Stimulated activated CD8-positive, alpha-beta memory T cell treated with anti-CD3 and anti-CD28 coated beads, Interleukin-15, amount 100 ng/mL, for 4 hours (primary cell): Measurements from ENCODE around the gene CCZ1.
"Not testable (repeated sequence)": the region's sequence is repeated elsewhere in the genome, so short reads cannot be mapped to it uniquely, and the experiment has no call there.

Experiments
- DNase-seq, 2 donors: peaks; one replicate each; pipeline ENCODE4 v3.0.0-alpha.2; 2020; ENCODE audit warnings: low read depth in 2 of 2

CCZ1 gene

DNA sequence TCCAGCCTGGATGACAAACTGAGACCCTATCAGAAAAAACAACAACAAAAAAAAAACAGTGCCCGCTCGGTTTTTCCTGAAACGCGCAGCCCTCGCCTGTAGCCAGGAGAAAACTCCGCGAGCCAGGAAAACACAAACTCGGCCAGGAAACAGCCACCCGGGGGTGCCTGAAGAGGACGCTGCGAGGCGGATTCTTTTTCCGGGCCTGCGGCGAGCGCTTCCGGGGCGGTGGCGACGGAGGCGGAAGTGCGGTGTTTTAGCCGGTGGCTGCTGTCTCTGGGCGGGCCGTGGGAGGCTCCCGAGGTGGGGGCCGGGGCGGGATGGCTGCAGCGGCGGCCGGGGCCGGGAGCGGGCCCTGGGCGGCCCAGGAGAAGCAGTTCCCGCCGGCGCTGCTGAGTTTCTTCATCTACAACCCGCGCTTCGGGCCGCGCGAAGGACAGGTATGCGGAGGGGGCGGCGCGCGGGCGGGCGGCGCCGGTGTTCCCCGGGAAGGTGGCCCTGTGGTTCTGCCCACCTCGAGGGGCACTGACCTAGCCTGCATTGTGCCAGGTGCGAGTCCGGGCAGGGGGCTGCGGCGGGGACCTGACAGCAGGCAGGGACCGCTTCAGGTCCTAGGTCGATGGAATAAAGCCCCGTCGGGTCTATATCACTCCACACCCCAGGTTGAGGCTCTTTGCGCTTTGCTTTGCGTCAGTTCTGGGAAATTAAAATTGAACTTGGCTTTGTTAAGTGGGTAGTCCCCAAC is at the start of gene CCZ1:
CCZ1 (plus strand) TSS at position 254 of the 745 bp plus-strand sequence; CDS start at position 321, 67 bp downstream.
- DNase-seq: peak; percentile 48 to 70

DNA sequence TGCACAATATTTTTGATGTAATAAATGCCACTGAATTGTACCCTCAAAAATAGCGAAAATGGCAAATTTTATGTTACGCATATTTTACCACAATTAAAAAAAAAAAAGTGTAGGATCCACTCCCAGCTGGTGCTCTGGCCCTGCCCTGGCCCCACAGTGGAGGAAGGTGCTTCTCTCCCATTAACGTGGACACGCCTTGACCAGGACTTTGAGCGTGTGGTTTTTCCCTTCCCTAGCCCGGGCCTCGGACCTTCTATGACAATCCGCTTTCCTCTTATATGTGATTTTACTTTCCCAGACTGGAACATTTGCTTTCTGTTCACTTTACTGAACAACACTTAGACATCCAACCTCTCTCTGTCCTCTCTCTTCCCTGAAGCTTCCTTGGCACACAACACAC is 47.6 kb upstream of the CCZ1 start:
- DNase-seq: no peak

DNA sequence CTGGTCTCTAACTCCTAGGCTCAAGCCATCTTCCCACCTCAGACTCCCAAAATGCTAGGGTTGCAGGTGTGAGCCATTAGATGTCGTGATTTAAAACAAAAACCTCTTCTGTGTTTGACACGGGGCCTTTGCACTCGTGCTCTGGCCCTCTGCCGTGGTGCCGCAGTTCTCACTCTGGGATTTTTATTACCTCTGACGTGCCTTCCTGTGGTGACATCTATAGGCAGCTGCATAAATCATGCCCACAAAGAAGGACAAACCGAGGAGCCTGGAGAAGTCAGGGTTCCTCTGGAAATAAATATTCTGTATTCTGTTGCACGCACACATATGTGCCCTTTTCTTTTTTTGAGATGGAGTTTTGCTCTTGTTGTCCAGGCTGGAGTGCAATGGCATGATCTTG is 43.8 kb upstream of the CCZ1 start:
- DNase-seq: no peak

DNA sequence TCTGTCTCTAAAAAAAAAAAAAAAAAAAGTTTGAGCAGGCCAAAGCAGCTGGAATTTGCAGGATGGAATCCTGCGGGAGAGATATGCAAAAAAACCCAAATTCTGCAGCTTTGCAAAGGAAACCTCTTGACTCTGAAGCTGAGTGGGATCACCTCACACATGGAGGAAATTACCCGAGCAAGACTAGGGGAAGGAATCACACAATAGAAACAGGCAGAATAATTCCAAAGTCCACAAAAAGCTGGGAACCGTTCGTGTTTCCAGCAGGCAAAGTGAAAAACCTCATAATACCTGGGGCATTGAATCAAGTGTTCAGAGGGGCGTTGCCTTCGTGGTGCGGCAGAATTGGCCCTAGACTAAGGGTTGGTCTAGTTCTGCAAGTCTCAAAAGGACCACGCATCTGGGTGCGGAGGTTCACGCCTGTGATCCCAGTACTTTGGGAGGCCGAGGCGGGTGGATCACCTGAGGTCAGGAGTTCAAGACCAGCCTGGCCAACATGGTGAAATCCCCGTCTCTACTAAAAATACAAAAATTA is 41.4 kb upstream of the CCZ1 start:
- not testable (repeated sequence) for DNase-seq

DNA sequence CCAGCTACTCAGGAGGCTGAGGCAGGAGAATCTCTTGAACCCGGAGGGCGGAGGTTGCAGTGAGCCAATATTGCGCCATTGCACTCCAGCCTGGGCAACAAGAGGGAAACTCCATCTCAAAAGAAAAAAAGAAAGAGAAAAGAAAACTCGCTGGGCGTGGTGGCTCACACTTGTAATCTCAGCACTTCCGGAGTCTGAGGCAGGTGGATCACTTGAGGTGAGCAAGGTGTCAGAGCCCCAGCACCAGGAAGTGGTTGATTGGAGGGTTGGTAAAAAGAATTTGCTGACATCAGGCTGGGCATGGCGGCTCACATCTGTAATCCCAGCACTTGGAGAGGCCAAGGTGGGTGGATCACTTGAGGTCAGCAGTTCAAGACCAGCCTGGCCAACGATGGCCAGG is 40.0 kb upstream of the CCZ1 start:
- DNase-seq: peak; percentile 3 to 9

GRCh38 chr7:5861281-5861680 is 37.3 kb upstream of the CCZ1 start:
- not testable (repeated sequence) for DNase-seq

DNA sequence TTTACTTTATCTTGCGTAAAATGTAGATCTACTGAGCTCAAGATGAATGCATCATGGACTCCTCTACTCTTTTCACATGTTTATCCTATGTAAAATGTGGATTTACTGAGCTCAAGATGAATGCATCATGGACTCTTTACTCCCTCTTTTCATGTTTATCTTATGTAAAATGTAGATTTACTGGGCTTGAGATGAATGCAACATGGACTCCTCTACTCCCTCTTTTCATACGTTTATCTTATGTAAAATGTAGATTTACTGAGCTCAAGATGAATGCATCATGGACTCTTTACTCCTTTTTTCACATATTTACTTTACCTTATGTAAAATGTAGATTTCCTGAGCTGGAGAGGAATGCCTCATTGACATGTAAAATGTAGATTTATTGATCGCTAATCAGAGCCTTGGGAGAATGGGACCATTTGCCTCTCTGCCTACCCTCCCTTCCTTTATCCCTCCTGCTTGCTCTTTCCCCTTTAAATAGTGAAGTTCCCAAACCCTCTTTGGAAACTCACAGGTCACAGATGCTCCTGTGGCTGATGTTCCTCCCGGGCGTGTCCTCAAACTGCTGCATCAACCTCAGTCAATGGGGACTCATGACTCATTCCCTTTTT is 35.7 kb upstream of the CCZ1 start:
- not testable (repeated sequence) for DNase-seq

DNA sequence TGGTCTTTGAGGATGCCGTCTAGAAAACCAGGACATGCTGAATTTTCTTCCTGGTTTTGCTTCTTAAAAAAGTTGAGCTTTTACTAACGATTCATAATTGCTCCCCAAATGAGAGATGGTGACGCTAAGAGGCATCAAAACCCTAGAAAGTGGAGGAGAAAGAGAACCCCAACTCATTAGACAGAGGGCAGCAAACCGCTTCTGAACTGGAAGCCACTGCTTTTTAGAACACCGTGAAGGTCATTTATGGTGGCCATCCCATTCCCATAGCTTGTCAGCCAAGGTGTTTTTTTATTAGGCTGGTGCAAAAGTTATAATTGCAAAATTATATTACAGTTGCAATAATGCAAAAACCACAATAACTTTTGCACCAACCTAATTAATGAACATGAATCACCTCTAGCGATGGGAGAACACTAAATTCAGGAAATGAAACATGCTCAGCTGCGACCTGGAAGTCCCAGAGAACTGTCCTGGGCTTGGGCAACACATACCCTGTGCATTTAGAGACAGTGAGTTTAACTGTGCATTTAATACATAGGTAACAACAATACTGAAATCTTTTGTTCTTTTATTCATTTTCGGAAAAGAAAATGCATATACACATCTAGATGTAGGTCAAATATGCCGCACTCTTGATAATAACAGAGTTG is 33.1 kb upstream of the CCZ1 start:
- not testable (repeated sequence) for DNase-seq

GRCh38 chr7:5867060-5867459 is 31.5 kb upstream of the CCZ1 start:
- no peak for DNase-seq

GRCh38 chr7:5868928-5869341 is 29.6 kb upstream of the CCZ1 start:
- DNase-seq: not testable (repeated sequence)

GRCh38 chr7:5869691-5870090 is 28.8 kb upstream of the CCZ1 start:
- DNase-seq: no peak

GRCh38 chr7:5870311-5870710 is 28.2 kb upstream of the CCZ1 start:
- DNase-seq: no peak

GRCh38 chr7:5872326-5872725 is 26.2 kb upstream of the CCZ1 start:
- no peak for DNase-seq

- not testable (repeated sequence) for DNase-seq
Measured at GRCh38 chr7:5879591-5879990, 18.9 kb upstream of the CCZ1 start.

DNA sequence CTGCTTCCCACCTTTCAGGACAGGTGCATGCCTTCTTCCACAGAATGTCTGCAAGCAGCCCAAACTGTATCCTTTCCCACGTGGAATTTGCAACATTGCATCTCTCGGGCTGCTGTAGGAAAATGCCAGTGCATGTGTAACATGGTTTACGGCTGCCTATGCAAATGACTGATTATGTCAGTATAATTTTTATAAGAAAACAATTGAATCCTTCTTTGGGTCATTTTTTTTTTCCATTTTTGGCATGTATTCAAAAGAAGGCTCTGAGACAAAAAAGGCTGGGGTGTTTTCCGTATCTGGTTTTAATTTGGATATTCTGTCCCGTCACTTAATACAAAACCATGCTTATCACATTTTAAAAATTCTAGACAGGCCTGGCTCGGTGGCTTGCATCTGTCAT is 18.4 kb upstream of the CCZ1 start:
- DNase-seq: not testable (repeated sequence)

- DNase-seq: not testable (repeated sequence)
Measured at GRCh38 chr7:5884431-5884830, 14.1 kb upstream of the CCZ1 start.

GRCh38 chr7:5888021-5888420 is 10.5 kb upstream of the CCZ1 start:
- DNase-seq: not testable (repeated sequence)

DNA sequence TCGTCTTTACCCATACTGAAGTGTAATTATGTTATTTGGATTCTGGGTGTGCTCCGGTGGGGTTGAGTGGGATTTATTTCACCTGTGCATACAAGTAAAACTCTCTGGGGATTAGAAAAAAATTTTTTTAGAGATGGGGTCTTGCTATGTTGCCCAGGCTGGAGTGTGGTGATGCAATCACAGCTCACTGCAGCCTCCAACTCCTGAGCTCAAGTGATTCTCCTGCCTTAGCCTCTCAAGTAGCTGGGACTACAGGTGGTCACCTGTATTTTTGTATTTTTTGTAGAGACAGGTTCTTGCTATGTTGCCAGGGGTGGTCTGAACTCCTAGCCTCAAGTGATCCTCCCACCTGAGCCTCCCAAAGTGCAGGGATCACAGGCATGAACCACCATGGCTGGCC is 8.3 kb upstream of the CCZ1 start:
- DNase-seq: not testable (repeated sequence)

GRCh38 chr7:5892498-5892897 is 6.0 kb upstream of the CCZ1 start:
- DNase-seq: no peak

- not testable (repeated sequence) for DNase-seq
Measured at GRCh38 chr7:5897369-5897919, 1.1 kb upstream of the CCZ1 start.

DNA sequence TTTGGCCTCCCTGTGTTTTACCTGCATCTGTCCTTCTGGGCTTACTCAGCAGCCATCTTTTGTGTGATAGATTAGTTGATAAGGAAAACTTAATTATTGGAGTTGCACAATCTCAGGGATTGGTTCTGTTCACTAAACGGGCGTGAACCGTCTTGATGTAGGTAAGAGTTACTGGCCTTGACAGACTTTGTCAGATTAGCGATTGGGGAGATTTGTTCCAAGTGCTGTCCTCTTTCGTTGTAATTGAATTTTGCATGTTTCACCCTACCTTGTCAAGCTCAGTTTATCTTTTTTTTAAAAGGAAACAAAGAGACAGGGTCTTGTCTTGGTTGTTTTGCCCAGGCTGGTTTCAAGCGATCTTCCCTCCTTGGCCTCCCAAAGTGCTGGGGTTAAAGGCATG is 4.5 kb downstream of the CCZ1 start:
- not testable (repeated sequence) for DNase-seq

DNA sequence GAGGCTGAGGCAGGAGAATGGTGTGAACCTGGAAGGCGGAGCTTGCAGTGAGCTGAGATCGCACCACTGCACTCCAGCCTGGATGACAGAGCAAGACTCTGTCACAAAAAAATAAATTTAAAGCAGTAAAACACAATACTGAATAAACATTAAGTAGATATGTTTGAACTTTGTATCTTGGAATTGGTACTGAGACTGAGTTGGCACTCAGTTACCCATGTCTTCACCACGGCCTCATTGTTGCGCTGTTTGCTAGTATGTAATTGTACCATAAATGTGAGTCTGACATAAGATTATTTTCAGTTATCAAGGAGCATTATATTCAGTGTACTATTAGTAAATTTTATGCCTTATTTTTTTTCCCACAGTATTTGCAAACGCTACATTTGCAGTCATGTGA is 6.2 kb downstream of the CCZ1 start:
- DNase-seq: not testable (repeated sequence)
